ENCODE measurements around the gene YPEL4.

Gene YPEL4

DNA sequence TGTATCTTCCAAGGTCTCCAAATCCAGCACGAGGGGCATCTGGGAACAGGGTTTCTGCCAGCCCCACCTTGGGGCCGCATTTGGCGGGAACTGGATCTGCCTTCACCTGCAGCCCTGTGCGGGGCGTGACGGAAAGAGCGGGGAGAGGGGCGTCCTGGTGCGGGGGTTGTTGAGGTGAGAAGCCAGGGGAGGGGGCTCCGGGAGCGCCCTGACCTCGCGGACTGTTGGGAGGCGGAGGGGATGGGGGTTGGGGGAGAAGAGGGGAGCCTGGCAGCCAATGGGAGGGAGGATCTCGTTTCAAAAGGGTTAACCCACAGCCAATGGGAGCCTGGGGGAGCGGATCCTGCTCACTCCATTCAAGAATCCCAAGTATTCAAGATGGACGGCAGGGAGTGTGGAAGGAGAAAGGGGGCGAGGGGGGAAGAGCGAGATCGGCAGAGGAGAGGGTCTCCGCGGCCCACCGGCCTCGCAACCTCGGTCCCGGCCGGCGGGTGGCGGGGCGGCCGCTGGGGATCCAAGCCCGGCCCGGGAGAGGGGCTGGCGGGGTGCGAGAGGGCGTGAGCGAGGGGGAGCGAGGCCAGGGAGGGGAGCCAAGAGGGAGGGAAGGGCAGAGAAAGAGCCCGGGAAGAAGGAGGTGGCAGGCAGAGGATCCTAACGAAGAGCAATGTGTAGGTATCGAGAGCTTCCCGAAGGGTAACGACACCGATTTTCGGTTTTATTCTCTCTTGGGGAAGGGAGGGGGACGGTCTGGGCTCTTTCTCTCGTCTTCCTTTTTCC is 11.5 kb downstream of the YPEL4 start:
- Histone ChIP-seq H3K4me1 (ENCODE audit: low read depth, poor library complexity, severe bottlenecking) (no peaks in the 10 kb centered on the region), H3K4me2 (no peak overlapping the region), H3K27ac (no peak overlapping the region), H3K9ac (no peak overlapping the region), H3K79me2 (ENCODE audit: insufficient read depth, low read depth) (no peaks in the 10 kb centered on the region), H2AFZ (ENCODE audit: low read depth) (peak overlapping the region; percentile 26; the same call in 1 of the 2 replicates), H3K36me3 (ENCODE audit: insufficient read depth) (no peaks in the 10 kb centered on the region), H3K4me3 (IDR thresholded peaks at IDR 0.05; ENCODE audit: insufficient read depth, low read depth, low read length) (no peak overlapping the region), H4K20me1 (ENCODE audit: insufficient read depth) (no peaks in the 10 kb centered on the region), H3K27me3 (ENCODE audit: insufficient read depth, low read depth) (no peaks in the 10 kb centered on the region)
- TF ChIP-seq, protein P1, sequence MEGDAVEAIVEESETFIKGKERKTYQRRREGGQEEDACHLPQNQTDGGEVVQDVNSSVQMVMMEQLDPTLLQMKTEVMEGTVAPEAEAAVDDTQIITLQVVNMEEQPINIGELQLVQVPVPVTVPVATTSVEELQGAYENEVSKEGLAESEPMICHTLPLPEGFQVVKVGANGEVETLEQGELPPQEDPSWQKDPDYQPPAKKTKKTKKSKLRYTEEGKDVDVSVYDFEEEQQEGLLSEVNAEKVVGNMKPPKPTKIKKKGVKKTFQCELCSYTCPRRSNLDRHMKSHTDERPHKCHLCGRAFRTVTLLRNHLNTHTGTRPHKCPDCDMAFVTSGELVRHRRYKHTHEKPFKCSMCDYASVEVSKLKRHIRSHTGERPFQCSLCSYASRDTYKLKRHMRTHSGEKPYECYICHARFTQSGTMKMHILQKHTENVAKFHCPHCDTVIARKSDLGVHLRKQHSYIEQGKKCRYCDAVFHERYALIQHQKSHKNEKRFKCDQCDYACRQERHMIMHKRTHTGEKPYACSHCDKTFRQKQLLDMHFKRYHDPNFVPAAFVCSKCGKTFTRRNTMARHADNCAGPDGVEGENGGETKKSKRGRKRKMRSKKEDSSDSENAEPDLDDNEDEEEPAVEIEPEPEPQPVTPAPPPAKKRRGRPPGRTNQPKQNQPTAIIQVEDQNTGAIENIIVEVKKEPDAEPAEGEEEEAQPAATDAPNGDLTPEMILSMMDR (conservative IDR thresholded peaks at IDR 0.05; ENCODE audit: low read depth, low read length): no peak

DNA sequence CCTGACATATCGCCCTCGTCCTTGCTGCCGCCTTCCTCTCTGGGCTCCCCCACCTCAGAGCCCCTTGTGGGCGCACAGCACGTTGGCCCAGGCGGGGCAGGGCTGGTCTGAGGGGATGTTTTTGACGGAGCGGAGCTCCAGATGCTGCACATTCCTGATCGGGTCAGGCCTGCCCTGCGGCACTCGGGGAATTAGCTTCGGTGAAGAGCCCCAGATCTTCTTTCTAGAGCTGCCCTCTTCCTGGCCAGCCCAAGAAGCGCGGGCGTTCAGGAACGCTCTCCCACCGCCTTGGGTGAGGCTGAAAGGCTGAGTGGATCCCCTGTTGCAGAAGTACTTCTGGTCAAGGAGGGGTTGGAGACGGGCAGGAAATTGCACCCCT is 12.1 kb downstream of the YPEL4 start:
- no peaks in the 10 kb centered on the region for H3K36me3 ChIP-seq (ENCODE audit: insufficient read depth)
- H3K4me2 ChIP-seq: no peak overlapping the region
- H3K4me3 ChIP-seq (IDR thresholded peaks at IDR 0.05; ENCODE audit: insufficient read depth, low read depth, low read length): no peak overlapping the region
- H3K79me2 ChIP-seq (ENCODE audit: insufficient read depth, low read depth): no peaks in the 10 kb centered on the region
- no peaks in the 10 kb centered on the region for H3K27me3 ChIP-seq (ENCODE audit: insufficient read depth, low read depth)
- TF ChIP-seq, protein P1 (conservative IDR thresholded peaks at IDR 0.05; ENCODE audit: low read depth, low read length): no peak
- no peak overlapping the region for H3K27ac ChIP-seq
- H3K9ac ChIP-seq: no peak overlapping the region
- H3K4me1 ChIP-seq (ENCODE audit: low read depth, poor library complexity, severe bottlenecking): no peaks in the 10 kb centered on the region
- no peak overlapping the region for H2AFZ ChIP-seq (ENCODE audit: low read depth)
- H4K20me1 ChIP-seq (ENCODE audit: insufficient read depth): no peaks in the 10 kb centered on the region

DNA sequence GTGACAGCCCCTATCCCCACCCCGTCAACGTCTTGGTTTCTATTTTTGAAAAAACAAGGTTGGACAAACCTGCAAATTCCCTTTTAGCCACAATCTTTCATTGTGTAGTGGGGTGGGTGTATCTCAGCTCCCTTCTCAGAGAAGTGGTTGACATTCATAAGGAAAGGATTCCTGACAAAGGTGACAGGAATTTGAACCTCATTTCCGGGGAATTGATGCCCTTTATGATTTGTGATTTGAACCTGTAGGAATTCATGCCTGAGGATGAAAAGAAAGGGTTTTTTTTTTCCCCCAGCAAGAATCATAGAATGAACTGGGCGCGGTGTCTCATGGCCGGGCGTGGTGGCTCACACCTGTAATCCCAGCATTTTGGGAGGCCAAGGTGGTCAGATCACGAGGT is 14.5 kb downstream of the YPEL4 start:
- H3K4me3 ChIP-seq (IDR thresholded peaks at IDR 0.05; ENCODE audit: insufficient read depth, low read depth, low read length): no peak overlapping the region
- H3K27ac ChIP-seq: no peak overlapping the region
- no peaks in the 10 kb centered on the region for H4K20me1 ChIP-seq (ENCODE audit: insufficient read depth)
- no peak overlapping the region for H3K4me2 ChIP-seq
- H3K9ac ChIP-seq: no peak overlapping the region
- no peaks in the 10 kb centered on the region for H3K79me2 ChIP-seq (ENCODE audit: insufficient read depth, low read depth)
- H3K4me1 ChIP-seq (ENCODE audit: low read depth, poor library complexity, severe bottlenecking): no peaks in the 10 kb centered on the region
- H3K27me3 ChIP-seq (ENCODE audit: insufficient read depth, low read depth): no peaks in the 10 kb centered on the region
- no peak overlapping the region for H2AFZ ChIP-seq (ENCODE audit: low read depth)
- TF ChIP-seq, protein P1 (conservative IDR thresholded peaks at IDR 0.05; ENCODE audit: low read depth, low read length): no peak
- no peaks in the 10 kb centered on the region for H3K36me3 ChIP-seq (ENCODE audit: insufficient read depth)

DNA sequence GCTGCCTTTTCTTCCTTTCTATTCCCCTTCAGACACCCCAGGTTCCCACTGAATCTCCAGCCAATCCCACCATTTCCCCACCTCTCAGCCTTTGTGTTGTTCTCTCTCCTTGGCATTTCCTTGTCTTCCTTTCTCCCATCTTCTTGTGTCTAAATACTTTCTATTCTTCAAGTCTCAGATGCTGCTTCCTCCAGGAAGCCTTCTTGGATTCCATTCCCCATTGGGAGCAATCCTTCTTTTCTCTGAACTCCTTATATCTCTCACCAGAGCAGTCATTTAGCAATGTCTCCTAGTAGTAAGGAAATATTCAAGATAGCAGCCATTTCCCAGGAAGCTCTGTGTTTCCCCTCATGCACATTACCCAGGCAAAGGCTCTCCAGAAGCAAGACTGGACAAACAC is 15.4 kb downstream of the YPEL4 start:
- TF ChIP-seq, protein P1 (conservative IDR thresholded peaks at IDR 0.05; ENCODE audit: low read depth, low read length): no peak
- H3K4me2 ChIP-seq: no peak overlapping the region
- H3K27me3 ChIP-seq (ENCODE audit: insufficient read depth, low read depth): no peaks in the 10 kb centered on the region
- H3K4me3 ChIP-seq (IDR thresholded peaks at IDR 0.05; ENCODE audit: insufficient read depth, low read depth, low read length): no peak overlapping the region
- no peak overlapping the region for H3K9ac ChIP-seq
- no peaks in the 10 kb centered on the region for H3K36me3 ChIP-seq (ENCODE audit: insufficient read depth)
- no peak overlapping the region for H3K27ac ChIP-seq
- no peaks in the 10 kb centered on the region for H3K4me1 ChIP-seq (ENCODE audit: low read depth, poor library complexity, severe bottlenecking)
- H4K20me1 ChIP-seq (ENCODE audit: insufficient read depth): no peaks in the 10 kb centered on the region
- H2AFZ ChIP-seq (ENCODE audit: low read depth): no peak overlapping the region
- H3K79me2 ChIP-seq (ENCODE audit: insufficient read depth, low read depth): no peaks in the 10 kb centered on the region
